Panc1 (cell line): ENCODE measurements around the gene ITLN1. TPM values are rescaled to one million over a fixed set of nuclear protein-coding genes. Genes with fewer than 3 reads are reported as not detected.

Source experiments
- ATAC-seq: fragments of 200-7000 bp; cut with Tn5 transposase; 2 replicates; pipeline ENCODE4 v1.9.1; 2020; ENCODE audit warnings: mild to moderate bottlenecking, moderate library complexity
- BruUV-seq: library from RNA; stranded (reverse); fragments of 400-500 nt; replicated peaks from 2 replicates; lab custom pipeline; 2021; lab: Mats Ljungman, UMichigan
- CTCF ChIA-PET: fragments of 300-600 bp; sonication (Branson Sonifier 250); formaldehyde crosslinking; loops from one replicate; lab custom pipeline; 2022; ENCODE audit warnings: antibody characterized with exemption; lab: Charles Lee
- POLR2A ChIA-PET: fragments of 300-600 bp; sonication (Branson Sonifier 250); formaldehyde crosslinking; loops from one replicate; lab custom pipeline; 2022; ENCODE audit warnings: antibody characterized with exemption; lab: Charles Lee
- DNase-seq: peaks from one replicate; pipeline ENCODE4 v3.0.0-alpha.2; 2010; ENCODE audit warnings: low read depth, low spot score
- H3K27ac ChIP-seq: 2 replicates; pipeline ENCODE4 v1.5.1; 2011; ENCODE audit warnings: mild to moderate bottlenecking, low read length, inconsistent platforms
- H3K27me3 ChIP-seq: fragments of 200-500 bp; sonication (Bioruptor generic); 2 replicates; pipeline ENCODE4 v1.6.0; 2014; ENCODE audit warnings: low read length, inconsistent platforms; ENCODE audit not compliant: control insufficient read depth, insufficient read depth
- H3K36me3 ChIP-seq: fragments of 200-500 bp; sonication (Bioruptor generic); 2 replicates; pipeline ENCODE4 v1.5.1; 2014; ENCODE audit warnings: inconsistent platforms, mild to moderate bottlenecking, low read length, moderate library complexity; ENCODE audit not compliant: control insufficient read depth, insufficient read depth
- H3K4me1 ChIP-seq: 2 replicates; pipeline ENCODE4 v1.5.1; 2011; ENCODE audit warnings: inconsistent platforms, mild to moderate bottlenecking, low read length, moderate library complexity; ENCODE audit not compliant: control insufficient read depth, insufficient read depth
- H3K4me3 ChIP-seq, 2 experiments: 2 replicates each; pipeline ENCODE4 v1.5.1; 2011 to 2012; ENCODE audit warnings: low read depth in 2 of 2, low read length in 2 of 2, mild to moderate bottlenecking in 2 of 2, inconsistent platforms in 1 of 2, moderate library complexity in 1 of 2
- H3K9me3 ChIP-seq: fragments of 200-500 bp; sonication (Bioruptor generic); 2 replicates; pipeline ENCODE4 v1.5.1; 2014; ENCODE audit warnings: low read depth, mild to moderate bottlenecking, inconsistent platforms, low read length, moderate library complexity; ENCODE audit not compliant: control insufficient read depth, insufficient read depth
- POLR2AphosphoS5 ChIP-seq: IDR thresholded peaks from 2 replicates; pipeline ENCODE4 v1.6.1; 2012; ENCODE audit warnings: mild to moderate bottlenecking, low read depth, low read length, moderate library complexity
- SIN3A ChIP-seq: IDR thresholded peaks from 2 replicates; pipeline ENCODE4 v1.6.1; 2012; ENCODE audit warnings: low read depth, mild to moderate bottlenecking, low read length, moderate library complexity, borderline replicate concordance; ENCODE audit not compliant: insufficient read depth
- TCF7L2 ChIP-seq: IDR thresholded peaks from 2 replicates; pipeline ENCODE4 v1.6.1; 2011; ENCODE audit warnings: mild to moderate bottlenecking, low read depth, low read length, inconsistent platforms
- in situ Hi-C: cut with HindIII; loops from 2 replicates; pipeline ENCODE4 v1.10.0; 2016; ENCODE audit warnings: low sequenced_read_pairs, low pct_unique_long_range_greater_than_20kb
- intact Hi-C: fragments of 100-400 bp; cut with micrococcal nuclease; formaldehyde crosslinking; loops from one replicate; pipeline ENCODE4 v1.10.0; 2022; ENCODE audit not compliant: unreplicated experiment
- total RNA-seq: library from RNA; stranded (reverse); gene quantifications from one replicate; pipeline ENCODE4 v1.2.1, GENCODE V29; 2021; ENCODE audit not compliant: unreplicated experiment
- TF ChIP-seq, protein P1 (sequence below): fragments of 450-650 bp; IDR thresholded peaks from 2 replicates; pipeline ENCODE4 v1.5.1; 2017; ENCODE audit warnings: mild to moderate bottlenecking
- TF ChIP-seq, protein P2 (sequence below), 2 experiments: IDR thresholded peaks; 2 replicates each; pipeline ENCODE4 v1.6.1; 2011 to 2012; ENCODE audit warnings: low read depth in 2 of 2, control low read depth in 1 of 2, low read length in 1 of 2, mild to moderate bottlenecking in 1 of 2, moderate library complexity in 1 of 2; ENCODE audit not compliant: insufficient read depth in 1 of 2

Gene ITLN1
- total RNA-seq, 1 experiment from 2014 or later: not detected

DNA sequence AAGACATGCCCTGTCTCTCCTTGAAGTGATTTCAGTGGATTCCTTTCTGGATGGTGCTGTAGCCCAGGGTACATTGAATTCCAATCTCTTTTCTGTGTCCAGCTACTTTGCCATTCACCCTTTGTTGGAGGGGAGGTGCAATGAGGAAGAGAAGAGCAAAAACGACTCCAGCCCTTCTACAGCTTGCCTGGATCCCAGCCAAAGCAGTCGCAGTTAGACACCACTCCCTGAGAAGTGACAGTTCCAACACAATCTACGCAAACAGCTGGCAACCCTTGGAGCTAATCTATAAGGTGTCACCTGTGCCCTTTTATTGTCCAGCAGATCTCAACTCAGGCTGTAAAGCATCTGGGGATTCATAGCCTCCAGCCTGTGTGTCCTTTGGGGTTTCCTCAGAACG, 26.9 kb downstream of the ITLN1 start:
- POLR2A ChIA-PET: interaction anchor here (0.6 kb wide), 2 partner anchors 152 to 549 kb away, joined by 3 to 10 read pairs; no protein-coding TSS in a partner anchor
- intact Hi-C loops (no loop called here), in situ Hi-C loops (no loop called here)
- CTCF ChIA-PET: no interaction called here
- no peaks in the 10 kb centered on the region for H3K36me3 ChIP-seq
- ATAC-seq (no peak), DNase-seq (no peak)
- no peaks in the 10 kb centered on the region for H3K9me3 ChIP-seq
- no peak overlapping the region for H3K4me3 ChIP-seq
- H3K27me3 ChIP-seq: 0 out of 2 replicates have a peak, but pooled peaks cover 2% of the 10 kb centered on the region
- no peaks in the 10 kb centered on the region for H3K4me1 ChIP-seq
- no TSS peak for BruUV-seq
- TF ChIP-seq SIN3A (no peak), TCF7L2 (no peak), POLR2AphosphoS5 (no peak)
- TF ChIP-seq, protein P1, sequence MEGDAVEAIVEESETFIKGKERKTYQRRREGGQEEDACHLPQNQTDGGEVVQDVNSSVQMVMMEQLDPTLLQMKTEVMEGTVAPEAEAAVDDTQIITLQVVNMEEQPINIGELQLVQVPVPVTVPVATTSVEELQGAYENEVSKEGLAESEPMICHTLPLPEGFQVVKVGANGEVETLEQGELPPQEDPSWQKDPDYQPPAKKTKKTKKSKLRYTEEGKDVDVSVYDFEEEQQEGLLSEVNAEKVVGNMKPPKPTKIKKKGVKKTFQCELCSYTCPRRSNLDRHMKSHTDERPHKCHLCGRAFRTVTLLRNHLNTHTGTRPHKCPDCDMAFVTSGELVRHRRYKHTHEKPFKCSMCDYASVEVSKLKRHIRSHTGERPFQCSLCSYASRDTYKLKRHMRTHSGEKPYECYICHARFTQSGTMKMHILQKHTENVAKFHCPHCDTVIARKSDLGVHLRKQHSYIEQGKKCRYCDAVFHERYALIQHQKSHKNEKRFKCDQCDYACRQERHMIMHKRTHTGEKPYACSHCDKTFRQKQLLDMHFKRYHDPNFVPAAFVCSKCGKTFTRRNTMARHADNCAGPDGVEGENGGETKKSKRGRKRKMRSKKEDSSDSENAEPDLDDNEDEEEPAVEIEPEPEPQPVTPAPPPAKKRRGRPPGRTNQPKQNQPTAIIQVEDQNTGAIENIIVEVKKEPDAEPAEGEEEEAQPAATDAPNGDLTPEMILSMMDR: no peak
- TF ChIP-seq, protein P2, sequence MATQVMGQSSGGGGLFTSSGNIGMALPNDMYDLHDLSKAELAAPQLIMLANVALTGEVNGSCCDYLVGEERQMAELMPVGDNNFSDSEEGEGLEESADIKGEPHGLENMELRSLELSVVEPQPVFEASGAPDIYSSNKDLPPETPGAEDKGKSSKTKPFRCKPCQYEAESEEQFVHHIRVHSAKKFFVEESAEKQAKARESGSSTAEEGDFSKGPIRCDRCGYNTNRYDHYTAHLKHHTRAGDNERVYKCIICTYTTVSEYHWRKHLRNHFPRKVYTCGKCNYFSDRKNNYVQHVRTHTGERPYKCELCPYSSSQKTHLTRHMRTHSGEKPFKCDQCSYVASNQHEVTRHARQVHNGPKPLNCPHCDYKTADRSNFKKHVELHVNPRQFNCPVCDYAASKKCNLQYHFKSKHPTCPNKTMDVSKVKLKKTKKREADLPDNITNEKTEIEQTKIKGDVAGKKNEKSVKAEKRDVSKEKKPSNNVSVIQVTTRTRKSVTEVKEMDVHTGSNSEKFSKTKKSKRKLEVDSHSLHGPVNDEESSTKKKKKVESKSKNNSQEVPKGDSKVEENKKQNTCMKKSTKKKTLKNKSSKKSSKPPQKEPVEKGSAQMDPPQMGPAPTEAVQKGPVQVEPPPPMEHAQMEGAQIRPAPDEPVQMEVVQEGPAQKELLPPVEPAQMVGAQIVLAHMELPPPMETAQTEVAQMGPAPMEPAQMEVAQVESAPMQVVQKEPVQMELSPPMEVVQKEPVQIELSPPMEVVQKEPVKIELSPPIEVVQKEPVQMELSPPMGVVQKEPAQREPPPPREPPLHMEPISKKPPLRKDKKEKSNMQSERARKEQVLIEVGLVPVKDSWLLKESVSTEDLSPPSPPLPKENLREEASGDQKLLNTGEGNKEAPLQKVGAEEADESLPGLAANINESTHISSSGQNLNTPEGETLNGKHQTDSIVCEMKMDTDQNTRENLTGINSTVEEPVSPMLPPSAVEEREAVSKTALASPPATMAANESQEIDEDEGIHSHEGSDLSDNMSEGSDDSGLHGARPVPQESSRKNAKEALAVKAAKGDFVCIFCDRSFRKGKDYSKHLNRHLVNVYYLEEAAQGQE (IDR thresholded peaks at IDR 0.05; ENCODE audit: insufficient read depth in 1 of 2, low read depth in 2 of 2, low read length in 1 of 2): no peak
- H3K27ac ChIP-seq: no peak overlapping the region

GRCh38 chr1:160855181-160855981, 29.6 kb downstream of the ITLN1 start:
- Histone ChIP-seq H3K4me1 (no peaks in the 10 kb centered on the region), H3K27me3 (0 out of 2 replicates have a peak, but pooled peaks cover 6% of the 10 kb centered on the region), H3K36me3 (no peaks in the 10 kb centered on the region), H3K9me3 (no peaks in the 10 kb centered on the region), H3K27ac (no peak overlapping the region), H3K4me3 (no peak overlapping the region)
- ATAC-seq (no peak), DNase-seq (no peak)
- ChIA-PET POLR2A (no interaction called here), CTCF (no interaction called here)
- in situ Hi-C loops: no loop called here
- no peak for TF ChIP-seq POLR2AphosphoS5
- TF ChIP-seq, protein P2 (IDR thresholded peaks at IDR 0.05; ENCODE audit: insufficient read depth in 1 of 2, low read depth in 2 of 2, low read length in 1 of 2): no peak
- TF ChIP-seq, protein P1: no peak
- no peak for TF ChIP-seq TCF7L2
- no peak for TF ChIP-seq SIN3A
- intact Hi-C loops: no loop called here
- no TSS peak for BruUV-seq
